HepG2 (cell line): ENCODE measurements around the gene PTGIS. TPM values are rescaled to one million over a fixed set of nuclear protein-coding genes. Genes with fewer than 3 reads are reported as not detected.

Experiments
- CREB1 ChIP-seq, 2 experiments: fragments of 450-650 bp in 1 of 2; IDR thresholded peaks; 2 replicates each; pipeline ENCODE4 v1.6.1; 2016 to 2017; ENCODE audit warnings: control low read depth in 1 of 2, mild to moderate bottlenecking in 1 of 2, missing compliant biosample characterization in 1 of 2, missing genetic modification characterization in 1 of 2
- HNRNPLL ChIP-seq: fragments of 200-400 bp; formaldehyde crosslinking; IDR thresholded peaks from 2 replicates; pipeline ENCODE4 v1.6.1; 2017; ENCODE audit warnings: mild to moderate bottlenecking, low read depth, low read length; ENCODE audit not compliant: poor library complexity, severe bottlenecking
- HOXD1 ChIP-seq: sonication (generic); formaldehyde crosslinking; IDR thresholded peaks from 2 replicates; pipeline ENCODE4 v1.5.0; 2020; ENCODE audit warnings: missing genetic modification reagents
- KDM6A ChIP-seq: IDR thresholded peaks from 2 replicates; pipeline ENCODE4 v1.6.1; 2016; ENCODE audit warnings: low read depth
- MEIS2 ChIP-seq: sonication (generic); formaldehyde crosslinking; IDR thresholded peaks from 2 replicates; pipeline ENCODE4 v1.9.0; 2021; ENCODE audit warnings: mild to moderate bottlenecking, missing genetic modification reagents
- SOX5 ChIP-seq: IDR thresholded peaks from 2 replicates; pipeline ENCODE4 v1.6.1; 2016; ENCODE audit warnings: borderline replicate concordance
- TBL1XR1 ChIP-seq: fragments of 150-350 bp; IDR thresholded peaks from 2 replicates; pipeline ENCODE4 v1.6.1; 2014; ENCODE audit warnings: borderline replicate concordance, low read length; ENCODE audit not compliant: partially characterized antibody
- ZBTB7B ChIP-seq: sonication (generic); formaldehyde crosslinking; IDR thresholded peaks from 2 replicates; pipeline ENCODE4 v1.4.0; 2020; ENCODE audit warnings: missing genetic modification reagents
- ZMYM3 ChIP-seq: sonication (generic); formaldehyde crosslinking; IDR thresholded peaks from 2 replicates; pipeline ENCODE4 v1.5.1; 2020; ENCODE audit warnings: mild to moderate bottlenecking, missing genetic modification reagents
- ZNF143 ChIP-seq: sonication (generic); formaldehyde crosslinking; IDR thresholded peaks from 2 replicates; pipeline ENCODE4 v1.4.0; 2020; ENCODE audit warnings: missing genetic modification reagents
- ZNF354B ChIP-seq: sonication (generic); formaldehyde crosslinking; IDR thresholded peaks from 2 replicates; pipeline ENCODE4 v1.8.0; 2022; ENCODE audit warnings: mild to moderate bottlenecking, missing genetic modification reagents
- ZNF430 ChIP-seq: sonication (generic); formaldehyde crosslinking; IDR thresholded peaks from 2 replicates; pipeline ENCODE4 v1.9.0; 2021; ENCODE audit warnings: mild to moderate bottlenecking, missing genetic modification reagents
- ZNF614 ChIP-seq: IDR thresholded peaks from 2 replicates; pipeline ENCODE4 v1.6.1; 2018; ENCODE audit warnings: missing biosample characterization, missing genetic modification reagents, inconsistent platforms, borderline replicate concordance
- ZNF713 ChIP-seq: sonication (generic); formaldehyde crosslinking; IDR thresholded peaks from 2 replicates; pipeline ENCODE4 v1.4.0; 2020; ENCODE audit warnings: mild to moderate bottlenecking, missing genetic modification reagents
- polyA plus RNA-seq, 8 experiments: library from polyadenylated mRNA; depleted of rRNA in 3 of 8; stranded (reverse) in 7 of 8; unstranded in 1 of 8; fragments of >200 nt; fragmentation: Illumina TruSeq in 4 of 8; extraction: Trizol in 4 of 8; gene quantifications; 2 replicates each; pipeline versions ENCODE4 v1.2.1 to v1.2.3, GENCODE V29; 2011 to 2016; ENCODE audit warnings: low read depth in 4 of 8, missing spikeins in 1 of 8, mixed read lengths in 1 of 8; ENCODE audit not compliant: insufficient read depth in 1 of 8
- total RNA-seq, 5 experiments: library from RNA; depleted of rRNA; stranded (reverse); fragments of >200 nt; fragmentation: Illumina TruSeq; extraction: Trizol; gene quantifications; 2 replicates each; pipeline ENCODE4 v1.2.3, GENCODE V29; 2016; ENCODE audit warnings: low read depth in 1 of 5
- TF ChIP-seq, protein P1 (sequence below), 2 experiments: fragments of 450-650 bp in 1 of 2; sonication (generic) in 1 of 2; formaldehyde crosslinking in 1 of 2; IDR thresholded peaks; 2 replicates each; pipeline versions ENCODE4 v1.6.1 to v1.8.0; 2016 to 2022; ENCODE audit warnings: antibody characterized with exemption in 1 of 2, mild to moderate bottlenecking in 1 of 2, missing genetic modification reagents in 1 of 2
- TF ChIP-seq, protein P2 (sequence below): sonication (generic); formaldehyde crosslinking; IDR thresholded peaks from 2 replicates; pipeline ENCODE4 v1.5.1; 2020; ENCODE audit warnings: mild to moderate bottlenecking, missing genetic modification reagents

PTGIS gene
- total and polyA plus RNA-seq, 2 of the 13 experiments (the other 11 are each of a cell fraction or from before 2014, with no cell fraction given): not detected

DNA sequence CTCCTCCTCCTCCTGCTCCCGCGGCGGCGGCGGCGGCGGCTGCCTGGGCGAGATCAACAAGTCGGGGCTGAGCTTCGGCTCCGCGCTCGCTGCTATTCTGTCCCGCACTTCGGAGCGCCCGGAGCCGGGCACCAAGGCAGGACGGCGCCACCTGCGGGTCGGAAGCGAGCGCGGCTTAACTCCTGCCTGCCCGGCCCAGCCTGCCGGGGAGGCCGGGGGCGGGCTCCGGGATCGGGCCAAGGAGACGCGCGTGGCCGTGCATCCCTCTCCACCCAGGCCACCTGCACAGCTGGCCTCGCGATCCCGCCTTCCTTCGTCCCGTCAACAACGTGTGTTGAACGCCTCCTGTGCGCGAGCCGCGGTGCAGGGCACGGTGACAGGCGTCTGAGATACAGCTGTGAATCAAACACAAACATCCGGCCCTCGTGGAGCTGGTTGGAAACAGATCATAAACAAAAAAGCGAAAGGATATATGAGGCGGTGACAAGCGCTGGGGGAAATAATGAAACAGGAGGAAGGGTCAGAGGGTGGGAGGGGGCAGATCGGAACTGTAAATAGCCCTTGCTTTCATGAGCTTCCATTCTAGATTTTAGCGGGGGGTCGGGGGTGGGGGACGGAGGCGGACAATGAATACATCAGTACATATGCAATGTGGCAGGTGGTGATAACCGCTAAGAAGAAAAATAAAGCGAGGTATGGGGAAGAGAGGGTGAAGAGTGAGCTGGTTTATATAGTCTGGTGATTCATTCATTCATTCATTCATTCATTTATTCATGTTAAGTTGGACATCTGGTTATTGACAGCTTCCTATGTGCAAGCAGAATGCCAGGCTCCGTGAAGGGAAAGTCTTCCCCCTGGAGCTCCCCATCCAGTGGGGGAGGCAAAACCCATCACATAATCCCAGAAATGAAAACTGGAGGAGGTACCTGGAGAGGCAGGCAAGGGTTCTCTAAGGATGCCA lies 83.5 kb downstream of the PTGIS start (continued):
- TF ChIP-seq, protein P1, sequence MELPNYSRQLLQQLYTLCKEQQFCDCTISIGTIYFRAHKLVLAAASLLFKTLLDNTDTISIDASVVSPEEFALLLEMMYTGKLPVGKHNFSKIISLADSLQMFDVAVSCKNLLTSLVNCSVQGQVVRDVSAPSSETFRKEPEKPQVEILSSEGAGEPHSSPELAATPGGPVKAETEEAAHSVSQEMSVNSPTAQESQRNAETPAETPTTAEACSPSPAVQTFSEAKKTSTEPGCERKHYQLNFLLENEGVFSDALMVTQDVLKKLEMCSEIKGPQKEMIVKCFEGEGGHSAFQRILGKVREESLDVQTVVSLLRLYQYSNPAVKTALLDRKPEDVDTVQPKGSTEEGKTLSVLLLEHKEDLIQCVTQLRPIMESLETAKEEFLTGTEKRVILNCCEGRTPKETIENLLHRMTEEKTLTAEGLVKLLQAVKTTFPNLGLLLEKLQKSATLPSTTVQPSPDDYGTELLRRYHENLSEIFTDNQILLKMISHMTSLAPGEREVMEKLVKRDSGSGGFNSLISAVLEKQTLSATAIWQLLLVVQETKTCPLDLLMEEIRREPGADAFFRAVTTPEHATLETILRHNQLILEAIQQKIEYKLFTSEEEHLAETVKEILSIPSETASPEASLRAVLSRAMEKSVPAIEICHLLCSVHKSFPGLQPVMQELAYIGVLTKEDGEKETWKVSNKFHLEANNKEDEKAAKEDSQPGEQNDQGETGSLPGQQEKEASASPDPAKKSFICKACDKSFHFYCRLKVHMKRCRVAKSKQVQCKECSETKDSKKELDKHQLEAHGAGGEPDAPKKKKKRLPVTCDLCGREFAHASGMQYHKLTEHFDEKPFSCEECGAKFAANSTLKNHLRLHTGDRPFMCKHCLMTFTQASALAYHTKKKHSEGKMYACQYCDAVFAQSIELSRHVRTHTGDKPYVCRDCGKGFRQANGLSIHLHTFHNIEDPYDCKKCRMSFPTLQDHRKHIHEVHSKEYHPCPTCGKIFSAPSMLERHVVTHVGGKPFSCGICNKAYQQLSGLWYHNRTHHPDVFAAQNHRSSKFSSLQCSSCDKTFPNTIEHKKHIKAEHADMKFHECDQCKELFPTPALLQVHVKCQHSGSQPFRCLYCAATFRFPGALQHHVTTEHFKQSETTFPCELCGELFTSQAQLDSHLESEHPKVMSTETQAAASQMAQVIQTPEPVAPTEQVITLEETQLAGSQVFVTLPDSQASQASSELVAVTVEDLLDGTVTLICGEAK (IDR thresholded peaks at IDR 0.05): no peak
- TF ChIP-seq, protein P1 (CRISPR knock-in tag; IDR thresholded peaks at IDR 0.05): no peak
- TF ChIP-seq ZNF143 (no peak; the same call in 1 of the 2 replicates), MEIS2 (CRISPR knock-in tag) (0 out of 2 replicates have a peak, but pooled peaks have one; percentile 50), TBL1XR1 (peak; percentile 14), ZBTB7B (no peak), ZNF354B (CRISPR knock-in tag) (no peak), ZNF713 (CRISPR knock-in tag) (0 out of 2 replicates have a peak, but pooled peaks have one; percentile 24), KDM6A (CRISPR knock-in tag) (no peak), ZNF614 (CRISPR knock-in tag) (peak; percentile 64; the same call in 1 of the 2 replicates), HOXD1 (CRISPR knock-in tag) (no peak), ZNF430 (CRISPR knock-in tag) (peak; percentile 62; the same call in 1 of the 2 replicates), CREB1 (IDR thresholded peaks at IDR 0.05) (no peak), CREB1 (CRISPR knock-in tag; IDR thresholded peaks at IDR 0.05) (no peak), HNRNPLL (peak; percentile 83), SOX5 (CRISPR knock-in tag) (no peak), ZMYM3 (CRISPR knock-in tag) (peak; percentile 41; the same call in 1 of the 2 replicates)
- TF ChIP-seq, protein P2, sequence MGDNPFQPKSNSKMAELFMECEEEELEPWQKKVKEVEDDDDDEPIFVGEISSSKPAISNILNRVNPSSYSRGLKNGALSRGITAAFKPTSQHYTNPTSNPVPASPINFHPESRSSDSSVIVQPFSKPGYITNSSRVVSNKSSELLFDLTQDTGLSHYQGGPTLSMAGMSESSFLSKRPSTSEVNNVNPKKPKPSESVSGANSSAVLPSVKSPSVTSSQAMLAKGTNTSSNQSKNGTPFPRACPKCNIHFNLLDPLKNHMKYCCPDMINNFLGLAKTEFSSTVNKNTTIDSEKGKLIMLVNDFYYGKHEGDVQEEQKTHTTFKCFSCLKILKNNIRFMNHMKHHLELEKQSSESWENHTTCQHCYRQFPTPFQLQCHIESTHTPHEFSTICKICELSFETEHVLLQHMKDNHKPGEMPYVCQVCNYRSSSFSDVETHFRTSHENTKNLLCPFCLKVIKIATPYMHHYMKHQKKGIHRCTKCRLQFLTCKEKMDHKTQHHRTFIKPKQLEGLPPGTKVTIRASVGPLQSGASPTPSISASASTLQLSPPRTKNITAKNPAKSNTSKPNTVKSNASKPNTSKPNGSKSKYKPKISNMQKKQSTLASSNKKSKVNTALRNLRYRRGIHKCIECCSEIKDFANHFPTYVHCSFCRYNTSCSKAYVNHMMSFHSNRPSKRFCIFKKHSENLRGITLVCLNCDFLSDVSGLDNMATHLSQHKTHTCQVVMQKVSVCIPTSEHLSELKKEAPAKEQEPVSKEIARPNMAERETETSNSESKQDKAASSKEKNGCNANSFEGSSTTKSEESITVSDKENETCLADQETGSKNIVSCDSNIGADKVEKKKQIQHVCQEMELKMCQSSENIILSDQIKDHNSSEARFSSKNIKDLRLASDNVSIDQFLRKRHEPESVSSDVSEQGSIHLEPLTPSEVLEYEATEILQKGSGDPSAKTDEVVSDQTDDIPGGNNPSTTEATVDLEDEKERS (CRISPR knock-in tag): no peak
